GOT3 (cell line): ENCODE data around the gene DCAF11.
"Not testable (repeated sequence)": the region's sequence is repeated elsewhere in the genome, so short reads cannot be mapped to it uniquely, and the experiment has no call there.

Experiments used
- DNase-seq: peaks from one replicate; lab custom pipeline; 2025; ENCODE audit warnings: mixed read lengths; lab: John Stamatoyannopoulos, UW

Gene DCAF11

GRCh38 chr14:24096545-24097181, 17.9 kb upstream of the DCAF11 start:
- no peak for DNase-seq

GRCh38 chr14:24098229-24098926, 16.2 kb upstream of the DCAF11 start:
- no peak for DNase-seq

- no peak for DNase-seq
These were observed 15.4 kb upstream of the DCAF11 start for GRCh38 chr14:24098927-24099813.

- DNase-seq = no peak
These were observed 14.2 kb upstream of the DCAF11 start for GRCh38 chr14:24100197-24100981.

GRCh38 chr14:24100982-24101494, 13.5 kb upstream of the DCAF11 start:
- no peak for DNase-seq

- no peak for DNase-seq
These were observed 12.1 kb upstream of the DCAF11 start for GRCh38 chr14:24102357-24103048.

GRCh38 chr14:24103451-24103850, 11.1 kb upstream of the DCAF11 start:
- DNase-seq = no peak

GRCh38 chr14:24105609-24106239, 8.9 kb upstream of the DCAF11 start:
- not testable (repeated sequence) for DNase-seq

GRCh38 chr14:24106672-24107271, 7.8 kb upstream of the DCAF11 start:
- no peak for DNase-seq

GRCh38 chr14:24108336-24108874, 6.2 kb upstream of the DCAF11 start:
- DNase-seq = no peak

- no peak for DNase-seq
These were observed 4.5 kb upstream of the DCAF11 start for GRCh38 chr14:24110060-24110459.

GRCh38 chr14:24110523-24110922, 4.1 kb upstream of the DCAF11 start:
- DNase-seq = no peak

GRCh38 chr14:24113379-24113800, 1.2 kb upstream of the DCAF11 start:
- DNase-seq = no peak

- DNase-seq = peak; percentile 42
These were observed 611 bp upstream of the DCAF11 start for GRCh38 chr14:24113801-24114531.

- DNase-seq = no peak
These were observed 998 bp downstream of the DCAF11 start for GRCh38 chr14:24115422-24116127.

GRCh38 chr14:24116128-24116814, 1.7 kb downstream of the DCAF11 start:
- no peak for DNase-seq

- DNase-seq = no peak
These were observed 2.6 kb downstream of the DCAF11 start for GRCh38 chr14:24117179-24117578.

- DNase-seq = no peak
These were observed 5.1 kb downstream of the DCAF11 start for GRCh38 chr14:24119691-24120090.
